H1 (cell line): ENCODE measurements around the gene FLT3. TPM values are rescaled to one million over a fixed set of nuclear protein-coding genes. Genes with fewer than 3 reads are reported as not detected.

Experiments used
- CTCF ChIA-PET: fragments of 300-600 bp; sonication (Branson Sonifier 250); formaldehyde crosslinking; loops from one replicate; lab custom pipeline; 2021; ENCODE audit not compliant: partially characterized antibody; lab: Charles Lee
- POLR2A ChIA-PET: fragments of 300-600 bp; sonication (Branson Sonifier 250); formaldehyde crosslinking; loops from one replicate; lab custom pipeline; 2021; ENCODE audit warnings: inconsistent platforms; ENCODE audit not compliant: partially characterized antibody; lab: Charles Lee
- DNase-seq, 2 experiments: peaks; one replicate each; pipeline versions ENCODE4 v3.0.0 to v3.0.0-alpha.2; 2010 to 2022; ENCODE audit warnings: low spot score in 2 of 2, low read depth in 1 of 2, mixed read lengths in 1 of 2
- FAIRE-seq: peaks from 2 replicates; lab custom pipeline; 2011; peaks lifted over from hg19 to GRCh38; lab: Jason Lieb, UNC
- H2AFZ ChIP-seq: 2 replicates; pipeline ENCODE4 v1.8.1; 2012; ENCODE audit warnings: low read length, inconsistent platforms
- H2AK5ac ChIP-seq: 2 replicates; pipeline ENCODE4 v1.6.1; 2013; ENCODE audit warnings: low read depth, low read length
- H2BK120ac ChIP-seq: replicated peaks from 2 replicates; pipeline ENCODE3; 2013; ENCODE audit warnings: low read depth, low read length, inconsistent platforms
- H2BK12ac ChIP-seq: 2 replicates; pipeline ENCODE4 v1.6.1; 2013; ENCODE audit warnings: low read depth, low read length
- H2BK15ac ChIP-seq: 2 replicates; pipeline ENCODE4 v1.6.1; 2013; ENCODE audit warnings: low read length
- H2BK20ac ChIP-seq: 2 replicates; pipeline ENCODE4 v1.6.1; 2013; ENCODE audit warnings: low read length
- H2BK5ac ChIP-seq: 2 replicates; pipeline ENCODE4 v1.6.1; 2013; ENCODE audit warnings: low read depth, low read length
- H3K14ac ChIP-seq: 2 replicates; pipeline ENCODE4 v1.6.1; 2013; ENCODE audit warnings: inconsistent platforms; ENCODE audit not compliant: insufficient read length
- H3K18ac ChIP-seq: 2 replicates; pipeline ENCODE4 v1.6.1; 2013; ENCODE audit warnings: low read length; ENCODE audit errors: extremely low read depth
- H3K23ac ChIP-seq: 2 replicates; pipeline ENCODE4 v1.6.1; 2013; ENCODE audit warnings: inconsistent platforms; ENCODE audit not compliant: insufficient read length
- H3K23me2 ChIP-seq: 2 replicates; pipeline ENCODE4 v1.6.1; 2013; ENCODE audit warnings: low read depth, low read length
- H3K27ac ChIP-seq: 2 replicates; pipeline ENCODE4 v1.6.1; 2011; ENCODE audit warnings: low read depth, low read length, inconsistent platforms
- H3K27me3 ChIP-seq, 4 experiments: replicated peaks in 1 of 4; 1 replicate in 1 of 4; 2 replicates in 3 of 4; pipeline versions ENCODE4 v1.6.1 to v1.8.1; 2011 to 2013; ENCODE audit warnings: low read length in 3 of 4, mild to moderate bottlenecking in 3 of 4, inconsistent platforms in 2 of 4, mixed read lengths in 2 of 4, moderate library complexity in 1 of 4; ENCODE audit not compliant: control insufficient read depth in 3 of 4, insufficient read depth in 3 of 4; ENCODE audit errors: extremely low read depth in 1 of 4
- H3K36me3 ChIP-seq, 4 experiments: 2 replicates each; pipeline versions ENCODE4 v1.6.1 to v1.8.1; 2011 to 2013; ENCODE audit warnings: mild to moderate bottlenecking in 4 of 4, low read length in 3 of 4, moderate library complexity in 2 of 4, control low read depth in 1 of 4, inconsistent platforms in 1 of 4; ENCODE audit not compliant: insufficient read depth in 4 of 4, control insufficient read depth in 2 of 4
- H3K4ac ChIP-seq: replicated peaks from 2 replicates; pipeline ENCODE3; 2013; ENCODE audit warnings: low read length, low read depth, mixed read lengths, inconsistent platforms; ENCODE audit not compliant: insufficient read length
- H3K4me1 ChIP-seq, 4 experiments: replicated peaks in 1 of 4; 1 replicate in 1 of 4; 2 replicates in 3 of 4; pipeline versions ENCODE4 v1.6.1 to v1.8.1; 2011 to 2013; ENCODE audit warnings: low read length in 3 of 4, inconsistent platforms in 2 of 4, mixed read lengths in 1 of 4; ENCODE audit not compliant: insufficient read depth in 4 of 4, control insufficient read depth in 3 of 4
- H3K4me2 ChIP-seq, 2 experiments: 2 replicates each; pipeline versions ENCODE4 v1.6.1 to v1.8.1; 2011 to 2013; ENCODE audit warnings: low read depth in 2 of 2, low read length in 2 of 2, control low read depth in 1 of 2, inconsistent platforms in 1 of 2, mild to moderate bottlenecking in 1 of 2; ENCODE audit not compliant: insufficient read depth in 1 of 2
- H3K4me3 ChIP-seq, 4 experiments: fragments of 200-600, 300-600 bp in 1 of 4; sonication (generic), shearing (Covaris generic), sonication (Bioruptor Twin) in 1 of 4; 2 replicates each; pipeline versions ENCODE4 v1.5.1 to v1.8.1; 2011 to 2016; ENCODE audit warnings: low read length in 4 of 4, low read depth in 3 of 4, control low read depth in 2 of 4, inconsistent platforms in 2 of 4, mild to moderate bottlenecking in 2 of 4, mixed read lengths in 1 of 4, moderate library complexity in 1 of 4; ENCODE audit not compliant: insufficient read depth in 2 of 4; ENCODE audit errors: extremely low read depth in 1 of 4
- H3K56ac ChIP-seq: replicated peaks from 2 replicates; pipeline ENCODE3; 2013; ENCODE audit warnings: low read depth, mild to moderate bottlenecking, mixed read lengths, low read length, inconsistent platforms; ENCODE audit not compliant: insufficient read length
- H3K79me1 ChIP-seq: 2 replicates; pipeline ENCODE4 v1.6.1; 2013; ENCODE audit warnings: low read depth, low read length, control low read depth
- H3K79me2 ChIP-seq, 2 experiments: 2 replicates each; pipeline versions ENCODE4 v1.6.1 to v1.8.1; 2012 to 2013; ENCODE audit warnings: low read length in 2 of 2, mild to moderate bottlenecking in 2 of 2, inconsistent platforms in 1 of 2; ENCODE audit not compliant: insufficient read depth in 2 of 2, control insufficient read depth in 1 of 2
- H3K9ac ChIP-seq, 4 experiments: replicated peaks in 1 of 4; 1 replicate in 1 of 4; 2 replicates in 3 of 4; pipeline versions ENCODE4 v1.6.1 to v1.8.1; 2011 to 2013; ENCODE audit warnings: low read depth in 3 of 4, low read length in 3 of 4, control low read depth in 2 of 4, mild to moderate bottlenecking in 2 of 4, moderate library complexity in 2 of 4, inconsistent platforms in 1 of 4; ENCODE audit errors: extremely low read depth in 1 of 4
- H3K9me3 ChIP-seq, 2 experiments: 2 replicates each; pipeline versions ENCODE4 v1.6.1 to v1.8.1; 2012 to 2013; ENCODE audit warnings: mild to moderate bottlenecking in 2 of 2, moderate library complexity in 2 of 2, control low read depth in 1 of 2, inconsistent platforms in 1 of 2, low read depth in 1 of 2, low read length in 1 of 2, mixed read lengths in 1 of 2; ENCODE audit not compliant: insufficient read depth in 2 of 2
- H4K20me1 ChIP-seq, 2 experiments: replicated peaks in 1 of 2; 2 replicates each; pipeline versions ENCODE3 to v1.8.1; 2011 to 2013; ENCODE audit warnings: inconsistent platforms in 2 of 2, low read length in 2 of 2, mild to moderate bottlenecking in 1 of 2; ENCODE audit not compliant: insufficient read depth in 2 of 2, control insufficient read depth in 1 of 2
- H4K5ac ChIP-seq: 2 replicates; pipeline ENCODE4 v1.6.1; 2013; ENCODE audit warnings: low read length, low read depth, mixed read lengths, inconsistent platforms; ENCODE audit not compliant: insufficient read length
- H4K8ac ChIP-seq: 2 replicates; pipeline ENCODE4 v1.8.0; 2013; ENCODE audit warnings: mild to moderate bottlenecking, moderate library complexity, low read length, inconsistent platforms; ENCODE audit not compliant: insufficient read depth; ENCODE audit errors: extremely low read depth
- H4K91ac ChIP-seq: replicated peaks from 2 replicates; pipeline ENCODE3; 2013; ENCODE audit warnings: low read length, mixed read lengths, inconsistent platforms; ENCODE audit not compliant: insufficient read length
- CBX8 ChIP-seq: fragments of 300-800, 300-1000 bp; sonication (generic); IDR thresholded peaks from 2 replicates; pipeline ENCODE4 v1.7.1; 2016; ENCODE audit warnings: low read depth, low read length, borderline replicate concordance
- CEBPB ChIP-seq: IDR thresholded peaks from 2 replicates; pipeline ENCODE4 v1.6.1; 2012; ENCODE audit warnings: low read depth, low read length
- CHD2 ChIP-seq: IDR thresholded peaks from 2 replicates; pipeline ENCODE4 v1.6.1; 2012; ENCODE audit warnings: low read length, improper control_type of control experiment
- JUND ChIP-seq: IDR thresholded peaks from 2 replicates; pipeline ENCODE4 v1.6.1; 2011; ENCODE audit warnings: mild to moderate bottlenecking, improper control_type of control experiment, low read length
- MAFK ChIP-seq: IDR thresholded peaks from 2 replicates; pipeline ENCODE4 v1.6.1; 2012; ENCODE audit warnings: low read depth, mild to moderate bottlenecking, improper control_type of control experiment, low read length
- NRF1 ChIP-seq: IDR thresholded peaks from 2 replicates; pipeline ENCODE4 v1.6.1; 2011; ENCODE audit warnings: mild to moderate bottlenecking, low read depth, low read length, improper control_type of control experiment
- RAD21 ChIP-seq, 2 experiments: IDR thresholded peaks in 1 of 2; conservative IDR thresholded peaks in 1 of 2; 2 replicates each; pipeline ENCODE4 v1.6.1; 2011; ENCODE audit warnings: low read depth in 2 of 2, low read length in 2 of 2, improper control_type of control experiment in 1 of 2, inconsistent platforms in 1 of 2, mild to moderate bottlenecking in 1 of 2, moderate library complexity in 1 of 2
- RFX5 ChIP-seq: IDR thresholded peaks from 2 replicates; pipeline ENCODE4 v1.6.1; 2011; ENCODE audit warnings: low read depth, low read length, improper control_type of control experiment, borderline replicate concordance
- SIRT6 ChIP-seq: IDR thresholded peaks from one replicate; pipeline ENCODE4 v1.7.1; 2012; ENCODE audit warnings: low read length, inconsistent platforms
- SIX5 ChIP-seq: IDR thresholded peaks from 2 replicates; pipeline ENCODE4 v1.6.1; 2011; ENCODE audit warnings: mild to moderate bottlenecking, low read depth, low read length
- SP1 ChIP-seq: IDR thresholded peaks from 2 replicates; pipeline ENCODE4 v1.6.1; 2011; ENCODE audit warnings: low read depth, low read length
- SUZ12 ChIP-seq: fragments of 200-600 bp; sonication (generic); IDR thresholded peaks from 2 replicates; pipeline ENCODE4 v1.6.1; 2012; ENCODE audit warnings: mild to moderate bottlenecking, inconsistent platforms, low read length, moderate library complexity, mixed read lengths
- WGBS, 2 experiments: shearing (Covaris generic) in 1 of 2; methylation state at CpG; one replicate each; pipeline versions ENCODE4 v1.1.6 to v1.1.7; 2013 to 2015; ENCODE audit warnings: low lambda C conversion rate in 2 of 2, mixed read lengths in 2 of 2, inconsistent platforms in 1 of 2, low coverage in 1 of 2, missing lambda C conversion rate in 1 of 2; ENCODE audit not compliant: insufficient replicate concordance in 2 of 2, insufficient coverage in 1 of 2, insufficient read length in 1 of 2; ENCODE audit errors: extremely low coverage in 1 of 2, missing lambda C conversion rate in 1 of 2; 5-methylcytosine and 5-hydroxymethylcytosine counted together
- polyA plus RNA-seq, 7 experiments: library from polyadenylated mRNA; depleted of rRNA in 3 of 7; stranded (reverse) in 5 of 7; unstranded in 2 of 7; fragments of >200 nt in 5 of 7; fragments of 200-250 nt in 2 of 7; gene quantifications; 1 replicate in 5 of 7; 2 replicates in 1 of 7; 4 replicates in 1 of 7; pipeline versions ENCODE4 v1.2.1 to v1.2.3, GENCODE V29; 2011 to 2013; ENCODE audit warnings: missing spikeins in 2 of 7, mixed read lengths in 2 of 7
- total RNA-seq: library from RNA; stranded (reverse); fragmentation: NEBNext Ultra II Directional; extraction: Animal tissue kit (Norgen Biotek cat#: 25700); gene quantifications from 2 replicates; pipeline ENCODE4 v1.2.1, GENCODE V29; 2021

The FLT3 gene
- total and polyA plus RNA-seq, 2 of the 8 experiments (the other 6 are each of a cell fraction or from before 2014, with no cell fraction given), result 0.44 to 0.71 TPM

DNA sequence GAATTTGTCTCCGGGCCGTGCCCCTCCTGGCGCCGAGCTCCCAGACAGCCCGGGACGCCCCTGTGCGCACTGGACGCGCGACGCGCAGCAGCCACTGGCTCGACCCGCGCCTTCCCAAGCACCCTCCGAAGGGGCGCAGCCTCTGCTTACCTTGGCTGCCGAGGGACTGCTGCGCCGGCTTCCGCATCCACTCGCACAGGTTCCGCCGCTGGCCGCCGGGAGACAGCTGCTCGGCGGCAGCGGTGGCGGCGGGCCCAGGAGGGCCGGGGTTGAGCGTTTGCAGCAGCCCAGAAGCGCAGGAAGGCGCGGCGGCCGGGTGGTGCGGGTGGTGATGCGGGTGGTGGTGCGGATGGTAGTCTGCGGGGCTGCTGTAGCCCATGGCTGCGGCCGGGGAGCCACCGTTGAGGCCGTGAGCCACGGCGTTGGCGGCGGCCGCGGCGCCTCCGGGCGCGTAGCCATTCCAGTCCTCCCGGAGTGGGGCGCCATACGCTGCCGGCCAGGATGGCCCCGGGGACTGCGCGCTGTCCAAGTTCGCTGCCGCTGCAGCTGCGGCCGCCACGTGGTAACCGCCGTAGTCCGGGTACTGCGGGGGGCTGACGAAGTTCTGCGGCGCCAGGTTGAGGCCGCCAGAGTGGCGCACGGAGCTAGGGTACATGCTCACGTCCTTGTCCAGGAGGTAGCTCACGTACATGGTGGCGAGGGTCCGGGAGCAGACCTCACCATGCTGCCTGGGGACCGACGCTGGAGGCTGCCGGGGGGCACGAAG lies 131.9 kb downstream of the FLT3 start:
- Histone ChIP-seq H3K36me3 (peaks cover 0 to 12% (median 0%) of the 10 kb centered on the region in 4 experiments; a peak in 1 of 8 replicates), H3K23me2 (peaks cover 5% of the 10 kb centered on the region; the same call in 1 of the 2 replicates), H2AK5ac (no peak overlapping the region), H3K4me3 (peak overlapping the region; percentile 19 to 51 (median 30); a peak in 6 of 8 replicates), H2AFZ (no peak overlapping the region), H3K79me1 (no peaks in the 10 kb centered on the region), H2BK5ac (peak overlapping the region; percentile 28; the same call in 1 of the 2 replicates), H3K79me2 (no peaks in the 10 kb centered on the region), H3K56ac (no peak overlapping the region), H4K5ac (no peak overlapping the region), H3K23ac (no peak overlapping the region), H4K8ac (peak overlapping the region; percentile 81; the same call in 1 of the 2 replicates), H3K4ac (no peak overlapping the region), H3K4me1 (peaks cover 8 to 61% (median 38%) of the 10 kb centered on the region in 4 experiments), H2BK12ac (peak overlapping the region; percentile 99), H3K18ac (peak overlapping the region; percentile 81; the same call in 1 of the 2 replicates), H3K27ac (no peak overlapping the region), H4K91ac (peak overlapping the region; percentile 36), H3K9me3 (no peaks in the 10 kb centered on the region), H2BK120ac (no peak overlapping the region), H3K9ac (no peak overlapping the region), H3K27me3 (peaks cover 95 to 100% (median 98%) of the 10 kb centered on the region in 4 experiments), H2BK20ac (peak overlapping the region; percentile 80; the same call in 1 of the 2 replicates), H4K20me1 (peaks cover 20 to 39% of the 10 kb centered on the region in 2 experiments), H3K14ac (no peak overlapping the region), H3K4me2 (peak overlapping the region; percentile 65 to 83), H2BK15ac (no peak overlapping the region; the same call in 1 of the 2 replicates)
- CTCF ChIA-PET, result interaction anchor here (0.9 to 19.7 kb wide), 7 partner anchors 9 to 198 kb away, joined by 3 to 283 read pairs (median 7); partner anchors contain the start of genes CDX2 and URAD
- WGBS, 2 experiments, result 2% methylated on average over 80 of the region's 86 CpGs; no CpG with 5 or more reads in 1 of the 2 experiments
- DNase-seq, result peak in 1 of 2 experiments; percentile 82
- FAIRE-seq, result no peak
- POLR2A ChIA-PET, result interaction anchor here (1.1 to 5.6 kb wide), 5 partner anchors 8 to 172 kb away, joined by 3 to 31 read pairs (median 5); no protein-coding TSS in a partner anchor
- TF ChIP-seq RFX5 (no peak), SIX5 (no peak), RAD21 (IDR thresholded peaks at IDR 0.05 in 1 of 2, conservative IDR thresholded peaks at IDR 0.05 in 1 of 2; ENCODE audit: low read depth in 2 of 2, low read length in 2 of 2) (no peak), SP1 (no peak), CBX8 (no peak), SIRT6 (no peak), JUND (no peak), CHD2 (no peak), NRF1 (no peak), CEBPB (no peak), MAFK (no peak), SUZ12 (peak; percentile 97)
